Measurements from ENCODE around the gene PPM1N. TPM values are rescaled to one million over a fixed set of nuclear protein-coding genes. Genes with fewer than 3 reads are reported as not detected.

The PPM1N gene
- total and polyA plus RNA-seq, 2 of the 13 experiments (the other 11 are each of a cell fraction or from before 2014, with no cell fraction given), result 0.31 to 1.8 TPM

DNA sequence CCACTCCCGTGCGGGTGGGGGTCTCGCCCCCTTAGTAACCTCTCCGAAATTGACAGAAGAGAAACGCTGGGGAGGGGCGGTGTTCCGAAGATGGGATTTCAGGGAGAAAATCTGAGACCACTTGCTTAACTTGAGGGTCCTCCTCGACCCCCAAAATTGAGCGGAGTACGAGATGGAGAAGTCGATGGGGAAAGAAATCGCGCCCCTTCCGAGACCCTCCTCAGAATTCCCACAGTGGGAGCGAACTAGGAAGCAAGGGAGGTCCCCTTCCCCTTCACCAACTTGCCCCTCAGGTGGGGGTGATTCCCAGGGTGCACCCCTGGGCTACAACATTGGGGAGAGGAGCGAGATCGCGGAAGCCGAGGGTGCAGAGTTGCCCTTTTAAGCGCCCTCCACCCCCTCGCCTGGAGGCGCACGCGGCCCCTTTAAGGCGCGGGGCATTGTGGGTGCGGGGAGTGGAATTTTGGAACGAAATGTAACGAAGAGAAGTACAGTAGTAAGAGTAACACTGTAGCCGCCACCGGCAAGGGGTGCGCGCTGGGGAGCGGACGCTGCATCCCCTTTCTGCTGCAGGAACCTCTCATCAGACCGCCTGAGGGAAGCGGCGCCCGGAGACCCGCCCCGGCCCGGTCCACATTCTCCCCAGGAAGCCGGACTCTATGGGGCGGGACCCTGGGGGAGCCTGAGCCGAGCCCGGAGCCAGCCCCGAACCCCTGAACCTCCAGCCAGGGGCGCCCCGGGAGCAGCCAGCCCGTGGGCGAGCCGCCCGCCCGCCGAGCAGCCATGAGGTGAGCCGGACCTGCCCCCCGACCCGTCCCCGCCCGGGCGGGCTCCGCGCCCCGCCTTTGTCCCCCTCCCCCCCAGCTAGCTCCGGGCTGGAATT, 9.0 kb downstream of the PPM1N start, which contains the start of gene VASP (continued):
- TF ChIP-seq TARDBP (CRISPR knock-in tag; IDR thresholded peaks at IDR 0.05) (0 out of 2 replicates have a peak, but pooled peaks have one; percentile 22), ZNF20 (CRISPR knock-in tag; IDR thresholded peaks at IDR 0.05) (no peak), ASH2L (IDR thresholded peaks at IDR 0.05; ENCODE audit: insufficient read length, low read depth, low read length) (peak; percentile 34), HMGA1 (CRISPR knock-in tag; conservative IDR thresholded peaks at IDR 0.05) (no peak), ZNF160 (CRISPR knock-in tag; IDR thresholded peaks at IDR 0.05) (no peak), PHF20 (CRISPR knock-in tag; IDR thresholded peaks at IDR 0.05) (no peak), ZFP62 (CRISPR knock-in tag; IDR thresholded peaks at IDR 0.05) (no peak), SRSF4 (IDR thresholded peaks at IDR 0.05; ENCODE audit: low read depth, low read length, poor library complexity, severe bottlenecking) (no peak), MXI1 (IDR thresholded peaks at IDR 0.05; ENCODE audit: borderline replicate concordance, low read depth, low read length) (peak; percentile 51; the same call in 1 of the 3 replicates), ZC3H4 (CRISPR knock-in tag; IDR thresholded peaks at IDR 0.05; ENCODE audit: borderline replicate concordance) (no peak), KDM6A (CRISPR knock-in tag; IDR thresholded peaks at IDR 0.05; ENCODE audit: low read depth) (0 out of 2 replicates have a peak, but pooled peaks have one; percentile 12), CAMTA2 (CRISPR knock-in tag; IDR thresholded peaks at IDR 0.05; ENCODE audit: borderline replicate concordance) (no peak), TCF12 (IDR thresholded peaks at IDR 0.05) (no peak), TCF12 (CRISPR knock-in tag; IDR thresholded peaks at IDR 0.05) (no peak), ZNF749 (CRISPR knock-in tag; IDR thresholded peaks at IDR 0.05; ENCODE audit: borderline replicate concordance) (no peak), MBD4 (IDR thresholded peaks at IDR 0.05; ENCODE audit: borderline replicate concordance, low read length) (no peak), ZNF839 (CRISPR knock-in tag; IDR thresholded peaks at IDR 0.05; ENCODE audit: borderline replicate concordance) (no peak), CHD2 (IDR thresholded peaks at IDR 0.05; ENCODE audit: low read depth, low read length) (no peak), CBX2 (IDR thresholded peaks at IDR 0.05; ENCODE audit: low read depth, low read length) (no peak), CBX2 (CRISPR knock-in tag; IDR thresholded peaks at IDR 0.05; ENCODE audit: low read depth) (no peak), ZNF224 (CRISPR knock-in tag; IDR thresholded peaks at IDR 0.05) (peak; percentile 18; the same call in 1 of the 2 replicates), ZNF274 (CRISPR knock-in tag; IDR thresholded peaks at IDR 0.05) (no peak; the same call in 1 of the 2 replicates), HNRNPLL (IDR thresholded peaks at IDR 0.05; ENCODE audit: low read depth, low read length, poor library complexity, severe bottlenecking) (peak; percentile 69), ZNF12 (CRISPR knock-in tag; IDR thresholded peaks at IDR 0.05) (no peak), ZBTB7B (CRISPR knock-in tag; IDR thresholded peaks at IDR 0.05) (peak; percentile 21; the same call in 1 of the 2 replicates), CBX5 (CRISPR knock-in tag; IDR thresholded peaks at IDR 0.05; ENCODE audit: borderline replicate concordance) (no peak)
- TF ChIP-seq, protein P1, sequence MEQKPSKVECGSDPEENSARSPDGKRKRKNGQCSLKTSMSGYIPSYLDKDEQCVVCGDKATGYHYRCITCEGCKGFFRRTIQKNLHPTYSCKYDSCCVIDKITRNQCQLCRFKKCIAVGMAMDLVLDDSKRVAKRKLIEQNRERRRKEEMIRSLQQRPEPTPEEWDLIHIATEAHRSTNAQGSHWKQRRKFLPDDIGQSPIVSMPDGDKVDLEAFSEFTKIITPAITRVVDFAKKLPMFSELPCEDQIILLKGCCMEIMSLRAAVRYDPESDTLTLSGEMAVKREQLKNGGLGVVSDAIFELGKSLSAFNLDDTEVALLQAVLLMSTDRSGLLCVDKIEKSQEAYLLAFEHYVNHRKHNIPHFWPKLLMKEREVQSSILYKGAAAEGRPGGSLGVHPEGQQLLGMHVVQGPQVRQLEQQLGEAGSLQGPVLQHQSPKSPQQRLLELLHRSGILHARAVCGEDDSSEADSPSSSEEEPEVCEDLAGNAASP (CRISPR knock-in tag; IDR thresholded peaks at IDR 0.05; ENCODE audit: borderline replicate concordance), result 0 out of 2 replicates have a peak, but pooled peaks have one; percentile 14
- TF ChIP-seq, protein P2, sequence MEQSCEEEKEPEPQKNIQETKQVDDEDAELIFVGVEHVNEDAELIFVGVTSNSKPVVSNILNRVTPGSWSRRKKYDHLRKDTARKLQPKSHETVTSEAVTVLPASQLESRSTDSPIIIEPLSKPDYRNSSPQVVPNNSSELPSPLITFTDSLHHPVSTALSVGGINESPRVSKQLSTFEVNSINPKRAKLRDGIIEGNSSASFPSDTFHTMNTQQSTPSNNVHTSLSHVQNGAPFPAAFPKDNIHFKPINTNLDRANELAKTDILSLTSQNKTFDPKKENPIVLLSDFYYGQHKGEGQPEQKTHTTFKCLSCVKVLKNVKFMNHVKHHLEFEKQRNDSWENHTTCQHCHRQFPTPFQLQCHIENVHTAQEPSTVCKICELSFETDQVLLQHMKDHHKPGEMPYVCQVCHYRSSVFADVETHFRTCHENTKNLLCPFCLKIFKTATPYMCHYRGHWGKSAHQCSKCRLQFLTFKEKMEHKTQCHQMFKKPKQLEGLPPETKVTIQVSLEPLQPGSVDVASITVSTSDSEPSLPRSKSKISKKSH (CRISPR knock-in tag; IDR thresholded peaks at IDR 0.05; ENCODE audit: borderline replicate concordance), result peak; percentile 65; the same call in 1 of the 2 replicates
